ENCODE data around the gene P4HTM.
A peak's percentile ranks its signal among the peaks of the same experiment; 100 is the strongest.

Gene P4HTM, protein sequence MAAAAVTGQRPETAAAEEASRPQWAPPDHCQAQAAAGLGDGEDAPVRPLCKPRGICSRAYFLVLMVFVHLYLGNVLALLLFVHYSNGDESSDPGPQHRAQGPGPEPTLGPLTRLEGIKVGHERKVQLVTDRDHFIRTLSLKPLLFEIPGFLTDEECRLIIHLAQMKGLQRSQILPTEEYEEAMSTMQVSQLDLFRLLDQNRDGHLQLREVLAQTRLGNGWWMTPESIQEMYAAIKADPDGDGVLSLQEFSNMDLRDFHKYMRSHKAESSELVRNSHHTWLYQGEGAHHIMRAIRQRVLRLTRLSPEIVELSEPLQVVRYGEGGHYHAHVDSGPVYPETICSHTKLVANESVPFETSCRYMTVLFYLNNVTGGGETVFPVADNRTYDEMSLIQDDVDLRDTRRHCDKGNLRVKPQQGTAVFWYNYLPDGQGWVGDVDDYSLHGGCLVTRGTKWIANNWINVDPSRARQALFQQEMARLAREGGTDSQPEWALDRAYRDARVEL

DNA sequence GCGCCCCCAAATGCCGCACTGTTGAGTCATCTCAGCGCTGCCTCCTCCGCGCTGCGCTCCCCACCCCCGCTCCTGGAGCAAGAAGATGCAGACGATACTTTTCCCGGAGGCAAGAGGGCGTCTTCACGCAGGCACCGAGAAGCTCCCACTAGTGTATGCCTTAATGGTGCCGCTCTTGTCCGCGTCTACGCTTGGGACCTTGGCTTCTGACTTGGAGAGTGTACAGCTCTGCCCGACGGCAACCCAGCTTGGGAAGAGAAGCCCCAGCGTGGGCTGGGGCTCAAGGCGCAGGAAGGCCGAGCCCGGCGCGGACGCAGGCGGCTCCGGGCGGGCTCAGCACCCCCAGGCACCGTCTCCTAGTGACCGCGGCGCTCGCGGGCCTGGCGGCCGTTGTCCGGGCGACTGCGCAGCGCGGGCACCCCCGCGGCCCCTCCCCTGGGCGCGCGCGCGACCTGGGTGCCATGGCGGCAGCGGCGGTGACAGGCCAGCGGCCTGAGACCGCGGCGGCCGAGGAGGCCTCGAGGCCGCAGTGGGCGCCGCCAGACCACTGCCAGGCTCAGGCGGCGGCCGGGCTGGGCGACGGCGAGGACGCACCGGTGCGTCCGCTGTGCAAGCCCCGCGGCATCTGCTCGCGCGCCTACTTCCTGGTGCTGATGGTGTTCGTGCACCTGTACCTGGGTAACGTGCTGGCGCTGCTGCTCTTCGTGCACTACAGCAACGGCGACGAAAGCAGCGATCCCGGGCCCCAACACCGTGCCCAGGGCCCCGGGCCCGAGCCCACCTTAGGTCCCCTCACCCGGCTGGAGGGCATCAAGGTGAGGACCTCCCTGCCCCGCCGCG lies at the start of gene P4HTM:
Gene P4HTM (plus strand): TSS at position 446 of the 840 bp plus-strand sequence. CDS start 16 bp downstream, at position 462.
- peak; percentile 94 for DNase-seq

DNA sequence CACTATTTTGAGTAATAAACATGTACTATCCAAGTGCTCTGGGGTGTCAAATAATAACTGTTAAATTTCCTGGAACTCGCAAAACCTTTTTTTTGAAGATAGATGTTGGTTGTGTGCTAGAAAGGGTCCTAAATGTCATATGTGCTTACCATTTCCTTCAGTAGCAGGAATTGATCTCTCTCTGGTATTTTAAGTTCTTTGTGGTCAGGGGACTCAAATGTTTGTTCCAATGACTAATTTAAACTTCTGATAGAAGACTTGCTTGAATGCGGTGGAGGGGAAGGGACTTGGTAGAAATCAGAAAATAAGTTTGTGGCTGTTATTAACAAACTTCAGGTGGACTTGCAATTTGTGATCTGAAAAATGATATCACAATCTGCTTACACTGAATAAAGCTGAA lies 44.6 kb upstream of the P4HTM start:
- DNase-seq: no peak

DNA sequence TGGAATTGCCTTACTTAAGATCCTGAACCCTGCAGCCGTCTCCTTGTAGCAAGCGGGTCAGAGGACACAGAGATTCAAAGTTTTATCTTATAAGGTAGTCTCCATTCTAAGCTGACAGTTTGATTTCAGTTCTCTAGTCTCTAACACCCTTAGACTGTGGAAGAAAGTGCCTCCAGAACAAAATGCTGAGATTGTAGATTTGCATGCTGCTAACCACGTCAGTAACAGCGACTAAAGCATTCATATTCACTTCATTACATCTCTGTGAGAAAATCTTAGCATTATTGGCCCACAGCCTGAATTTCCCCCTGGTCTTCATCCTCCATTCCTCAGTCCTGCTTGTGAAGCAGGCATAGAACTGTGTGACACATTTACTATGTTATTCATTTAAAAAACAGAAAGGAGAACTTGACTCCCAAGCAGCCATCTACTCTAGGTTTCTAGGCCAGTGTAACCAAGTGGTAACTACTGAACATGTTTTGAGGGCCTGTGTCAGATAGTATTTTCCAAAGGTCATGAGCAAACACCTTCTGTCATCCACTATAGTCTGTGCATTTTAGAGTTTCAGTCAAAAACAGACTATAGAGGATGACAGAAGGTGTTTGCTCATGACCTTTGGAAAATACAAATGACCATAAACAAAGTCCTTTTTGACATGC lies 44.0 kb upstream of the P4HTM start:
- no peak for DNase-seq

DNA sequence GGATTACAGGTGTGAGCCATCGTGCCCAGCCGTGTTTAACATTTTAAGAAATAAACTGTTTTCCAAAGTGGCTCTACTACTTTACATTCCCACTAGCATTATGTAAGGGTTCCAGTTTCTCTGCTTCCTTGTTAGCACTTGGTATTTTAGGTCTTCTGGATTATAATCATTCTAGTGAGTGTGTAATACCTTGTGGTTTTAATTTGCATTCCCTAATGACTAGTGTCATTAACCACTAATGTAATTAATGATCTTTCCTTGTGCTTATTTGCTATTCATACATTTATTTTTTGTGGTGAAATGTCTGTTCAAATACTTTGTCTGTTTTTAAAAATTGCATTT lies 40.7 kb upstream of the P4HTM start:
- DNase-seq: no peak

DNA sequence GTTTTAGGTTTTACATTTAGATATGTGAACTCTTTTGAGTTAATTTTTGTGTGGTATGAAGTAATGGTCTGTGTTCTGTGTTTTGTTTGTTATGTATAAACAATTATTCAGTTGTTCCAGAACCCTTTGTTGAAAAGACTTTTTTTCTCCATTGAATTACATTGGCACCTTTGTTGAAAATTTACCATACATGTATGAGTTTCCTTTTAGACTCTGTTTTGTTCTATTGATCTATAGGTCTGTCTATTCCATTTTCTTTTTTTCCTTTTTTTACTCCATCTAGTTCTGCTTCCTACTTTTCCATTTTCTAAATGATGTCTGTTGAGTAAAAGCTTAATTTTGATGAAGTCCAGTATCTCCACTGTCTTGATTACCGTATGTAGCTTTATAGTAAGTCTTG lies 40.0 kb upstream of the P4HTM start:
- DNase-seq: no peak

DNA sequence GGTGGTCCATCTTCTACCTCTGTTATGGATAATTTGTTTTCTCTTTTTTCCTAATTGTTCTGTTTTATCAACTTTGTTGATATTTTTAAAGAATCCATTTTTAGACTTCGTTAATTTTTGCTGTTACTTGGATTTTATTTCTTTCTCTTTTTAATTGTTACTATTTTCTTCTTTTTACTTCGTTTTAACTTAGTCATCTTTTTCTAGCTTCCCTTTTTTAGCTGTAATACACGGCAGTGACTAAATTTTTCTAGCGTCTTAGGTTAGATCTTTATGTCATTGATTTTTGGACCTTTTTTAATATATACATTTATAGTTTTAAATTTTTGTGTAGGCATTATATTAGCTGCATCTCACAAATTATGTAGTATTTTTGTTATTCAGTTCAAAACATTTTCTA lies 38.3 kb upstream of the P4HTM start:
- DNase-seq: no peak

DNA sequence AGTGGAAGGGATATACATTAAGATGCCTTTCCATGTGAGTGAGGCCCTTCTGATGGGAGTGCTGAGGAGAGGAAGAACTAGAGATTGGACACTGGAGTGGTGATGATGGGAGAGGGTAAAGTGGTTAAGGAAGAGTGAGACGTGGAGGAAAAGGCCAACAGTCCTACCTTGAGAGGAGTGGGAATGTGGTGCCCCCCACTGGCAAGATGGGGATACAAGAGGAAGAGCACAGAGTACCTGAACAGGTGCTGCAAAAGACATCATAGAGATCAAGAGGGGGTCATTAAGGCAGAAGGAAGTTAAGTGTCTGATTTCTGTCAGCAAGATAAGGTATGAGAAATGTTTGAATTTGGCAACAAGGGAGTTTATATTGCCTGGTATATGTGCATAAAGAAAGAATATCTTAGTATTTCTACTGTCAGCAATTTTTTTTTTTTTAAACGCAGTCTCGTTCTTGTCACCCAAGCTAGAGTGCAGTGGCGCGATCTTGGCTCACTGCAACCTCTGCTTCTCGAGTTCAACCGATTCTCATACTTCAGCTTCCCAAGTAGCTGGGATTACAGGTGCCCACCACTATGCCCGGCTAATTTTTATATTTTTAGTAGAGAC lies 37.4 kb upstream of the P4HTM start:
- DNase-seq: peak; percentile 19

DNA sequence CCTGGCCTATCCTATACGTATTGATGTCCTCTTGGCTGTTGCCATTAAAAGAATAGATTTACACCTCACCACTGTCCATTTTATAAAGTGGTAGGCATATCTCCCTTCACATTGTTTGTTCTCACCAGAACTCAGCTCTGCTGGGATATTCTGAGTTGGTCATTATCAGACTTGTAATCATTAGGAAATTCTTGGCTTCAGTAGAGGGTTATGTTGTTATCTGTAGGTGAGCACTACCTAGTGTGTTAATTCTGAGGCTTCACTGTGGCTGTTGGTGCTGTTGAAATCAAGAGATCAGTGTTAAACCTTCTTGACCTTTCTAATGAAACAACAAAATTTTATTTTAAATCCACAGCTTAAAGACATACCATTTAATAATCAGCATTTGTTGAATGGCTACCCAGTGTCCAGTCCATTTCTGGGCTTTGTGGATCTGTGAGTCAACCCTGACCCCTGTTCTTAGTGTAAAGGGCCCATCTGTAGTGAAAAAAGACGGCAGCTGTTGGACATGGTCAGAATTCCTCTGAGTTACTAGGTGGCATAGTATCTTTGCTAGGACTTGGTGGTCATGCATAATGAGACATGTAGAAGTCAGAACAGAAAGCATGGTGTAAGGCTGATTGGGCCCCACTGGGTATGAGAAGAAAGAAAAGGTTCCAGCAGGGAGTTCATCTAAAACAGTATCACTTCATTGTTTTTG lies 32.9 kb upstream of the P4HTM start:
- no peak for DNase-seq

DNA sequence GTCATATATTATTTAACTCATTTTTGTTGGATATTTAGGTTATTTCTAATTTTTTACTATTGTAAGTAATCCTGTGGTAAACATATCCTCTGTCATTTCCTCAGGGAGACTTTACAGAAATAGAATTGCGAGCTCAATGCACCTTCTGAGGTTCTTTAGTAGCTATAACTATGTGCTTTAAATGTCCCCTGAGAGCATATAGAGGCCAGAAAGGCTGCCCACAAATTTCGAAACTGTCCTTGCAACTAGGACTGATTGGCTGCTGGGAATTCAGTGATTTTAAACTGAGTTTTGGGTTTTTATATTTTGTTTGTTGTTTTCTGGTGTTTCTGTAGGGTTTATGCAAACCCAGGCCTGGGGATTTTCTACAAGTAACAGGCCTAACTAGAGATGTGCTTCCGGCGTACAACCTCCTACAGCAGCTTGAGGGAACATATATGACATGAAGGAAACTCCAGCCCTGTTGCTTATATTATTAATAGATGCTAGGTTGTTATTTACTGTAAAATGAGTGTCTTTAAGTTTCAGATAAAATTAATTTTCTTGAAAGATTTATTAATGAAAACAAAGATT lies 29.1 kb upstream of the P4HTM start:
- no peak for DNase-seq

DNA sequence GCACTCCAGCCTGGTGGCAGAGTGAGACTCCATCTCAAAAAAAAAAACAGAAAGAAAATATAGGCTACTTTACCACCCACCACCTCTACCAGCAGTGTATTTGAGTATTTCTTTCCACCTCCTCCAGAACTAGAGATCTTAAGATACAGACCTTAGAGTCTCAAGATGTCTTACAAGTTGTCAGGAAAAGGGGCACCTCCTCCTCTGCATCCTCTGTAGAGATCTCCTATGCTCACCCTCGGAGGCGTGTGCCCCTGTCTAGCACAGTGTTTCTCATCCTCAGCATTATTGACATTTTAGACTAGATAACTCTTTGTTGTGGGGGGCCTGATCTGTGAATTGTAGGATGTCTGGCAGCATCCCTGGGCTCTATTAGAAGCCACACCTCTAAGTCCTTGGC lies 27.7 kb upstream of the P4HTM start:
- no peak for DNase-seq

DNA sequence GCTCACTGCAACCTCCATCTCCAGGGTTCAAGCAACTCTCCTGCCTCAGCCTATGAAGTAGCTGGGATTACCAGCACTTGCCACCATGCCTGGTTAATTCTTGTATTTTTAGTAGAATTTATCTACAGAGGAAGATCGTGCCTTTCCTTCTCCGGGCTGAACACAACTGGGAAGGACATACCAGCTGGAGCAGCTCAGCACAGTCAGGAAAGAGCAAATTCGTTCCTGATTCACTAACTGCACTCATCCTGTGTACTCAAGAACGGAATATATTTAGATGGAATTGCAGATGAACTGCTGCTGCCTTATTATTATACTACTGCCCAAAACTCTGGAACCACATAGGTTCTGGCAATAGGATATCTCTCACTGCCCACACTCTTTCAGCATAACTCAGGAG lies 27.1 kb upstream of the P4HTM start:
- DNase-seq: no peak

DNA sequence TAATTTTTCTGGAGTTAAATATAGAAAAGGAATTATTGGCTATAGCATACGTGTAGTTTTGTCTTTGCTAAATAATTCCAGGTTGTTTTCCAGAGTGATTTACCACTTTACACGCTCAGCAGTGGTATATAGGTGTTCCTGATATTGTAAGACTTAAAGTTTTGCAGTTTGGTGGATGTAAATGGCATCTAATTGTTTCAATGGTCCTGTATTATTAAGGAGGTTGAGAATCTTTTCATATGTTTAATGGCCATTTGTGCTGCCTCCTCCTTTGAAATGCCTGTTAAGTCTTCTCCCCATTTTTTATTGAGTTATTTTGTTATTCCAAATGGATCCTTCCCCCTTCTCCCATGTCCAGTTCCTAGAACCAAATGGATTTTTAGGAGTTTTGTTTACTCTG lies 26.4 kb upstream of the P4HTM start:
- no peak for DNase-seq

DNA sequence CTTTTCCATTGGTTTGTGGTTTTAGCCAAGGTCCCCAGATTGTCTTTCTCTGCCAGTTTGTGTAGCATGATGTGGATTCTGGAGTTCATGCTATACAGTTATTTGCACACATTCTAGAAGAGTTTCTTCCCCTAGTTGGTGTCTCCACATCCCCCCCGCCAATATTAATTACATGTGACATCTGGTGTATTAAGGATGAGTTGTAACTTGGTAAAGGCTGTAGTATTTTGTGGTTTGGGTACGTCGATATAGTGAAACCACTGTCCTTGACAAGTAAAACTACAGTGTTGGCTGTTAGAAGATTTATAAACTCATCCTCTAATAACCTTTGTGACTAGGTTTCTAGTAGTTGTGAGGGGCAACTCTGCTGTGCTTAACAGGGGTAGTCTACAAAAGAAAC lies 23.7 kb upstream of the P4HTM start:
- DNase-seq: no peak

DNA sequence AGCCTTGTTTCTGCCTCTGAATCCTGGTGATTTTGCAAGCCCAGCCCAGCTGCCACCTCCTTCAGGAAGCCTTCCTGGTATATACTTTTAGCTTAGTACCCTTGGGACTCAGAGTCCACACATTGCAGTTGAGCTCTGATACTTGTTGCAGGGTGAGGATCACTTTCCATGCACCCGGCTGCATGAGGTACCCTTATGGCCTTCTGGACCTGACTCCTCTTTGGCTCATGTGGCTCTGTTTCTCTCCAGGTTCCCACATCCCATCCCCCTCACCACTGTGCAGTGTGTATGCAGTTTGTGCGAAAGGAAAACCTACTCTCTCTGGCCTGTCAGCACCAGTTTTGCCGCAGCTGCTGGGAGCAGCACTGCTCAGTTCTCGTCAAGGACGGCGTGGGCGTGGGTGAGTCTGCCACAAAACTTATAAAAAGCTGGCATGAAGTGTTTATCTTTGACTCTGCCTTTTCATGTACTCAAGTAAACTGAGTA lies 23.1 kb upstream of the P4HTM start:
- no peak for DNase-seq

DNA sequence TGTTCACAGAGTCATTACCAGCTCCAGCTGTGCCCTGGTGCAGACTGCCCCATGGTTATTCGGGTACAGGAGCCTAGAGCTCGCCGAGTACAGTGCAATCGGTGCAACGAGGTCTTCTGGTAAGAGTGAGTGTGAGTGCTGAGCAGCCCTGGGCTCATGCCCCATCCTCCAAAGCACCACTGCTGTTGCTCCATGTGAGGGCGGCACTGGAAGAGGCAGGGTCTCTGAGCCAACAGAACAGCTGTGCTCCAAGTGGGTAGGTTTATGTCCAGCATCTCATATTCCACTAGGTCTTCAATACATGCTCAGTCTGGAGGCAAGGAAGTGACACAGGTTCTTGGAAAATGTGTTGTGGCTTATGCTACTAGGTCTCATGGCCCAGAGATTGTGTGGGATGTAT lies 19.5 kb upstream of the P4HTM start:
- no peak for DNase-seq

DNA sequence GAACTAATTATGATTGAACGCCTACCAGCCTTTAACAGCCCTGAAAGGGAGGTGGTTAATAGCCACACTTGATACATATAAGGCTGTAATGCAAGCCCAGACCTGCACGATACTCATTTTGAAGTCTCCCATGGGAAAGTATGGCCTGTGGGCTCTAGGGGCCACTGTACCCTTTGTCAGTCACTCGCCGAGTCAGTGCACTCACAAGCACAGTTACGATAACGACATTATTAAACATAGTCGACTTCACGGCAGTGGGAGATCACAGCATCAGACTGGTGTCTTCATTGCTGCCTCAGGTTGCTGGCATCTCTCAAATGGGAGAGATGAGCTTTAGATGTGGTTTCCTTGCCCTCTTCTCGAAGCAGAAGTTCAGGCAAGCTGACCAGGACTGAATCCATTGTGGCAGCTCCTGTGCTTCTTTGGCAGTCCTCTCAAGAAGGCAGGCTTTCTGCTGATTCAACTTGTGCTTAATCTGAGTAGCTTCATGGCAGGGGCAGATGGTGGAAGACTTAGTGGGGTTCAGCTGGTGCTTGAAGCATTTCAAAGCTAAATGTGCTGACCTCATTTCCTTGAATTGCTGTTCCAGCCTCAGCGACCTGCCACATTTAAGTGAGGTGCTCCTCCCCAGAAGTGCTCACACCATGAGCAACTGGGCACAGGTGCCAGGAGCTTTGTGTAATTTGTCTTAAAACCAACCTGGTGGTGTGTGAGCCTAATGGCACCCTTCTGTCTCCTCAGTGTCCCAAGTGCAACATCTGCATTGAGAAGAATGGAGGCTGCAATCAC lies 15.8 kb upstream of the P4HTM start:
- DNase-seq: no peak

DNA sequence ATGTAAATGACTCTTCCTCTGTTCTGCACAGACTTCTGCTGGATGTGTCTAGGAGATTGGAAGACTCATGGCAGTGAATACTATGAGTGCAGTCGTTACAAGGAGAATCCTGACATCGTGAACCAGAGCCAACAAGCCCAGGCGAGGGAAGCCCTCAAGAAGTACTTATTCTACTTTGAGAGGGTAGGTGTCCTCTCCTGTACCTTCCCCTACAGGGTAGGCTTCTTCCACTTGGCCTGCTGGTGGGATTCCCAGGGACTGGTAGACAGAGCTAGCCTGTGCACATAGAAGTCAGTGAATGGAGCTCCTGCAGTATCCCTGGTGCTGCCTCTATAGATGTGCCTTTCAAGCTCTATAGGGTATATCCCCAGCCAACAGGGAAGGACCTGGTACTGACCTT lies 10.6 kb upstream of the P4HTM start:
- DNase-seq: no peak

DNA sequence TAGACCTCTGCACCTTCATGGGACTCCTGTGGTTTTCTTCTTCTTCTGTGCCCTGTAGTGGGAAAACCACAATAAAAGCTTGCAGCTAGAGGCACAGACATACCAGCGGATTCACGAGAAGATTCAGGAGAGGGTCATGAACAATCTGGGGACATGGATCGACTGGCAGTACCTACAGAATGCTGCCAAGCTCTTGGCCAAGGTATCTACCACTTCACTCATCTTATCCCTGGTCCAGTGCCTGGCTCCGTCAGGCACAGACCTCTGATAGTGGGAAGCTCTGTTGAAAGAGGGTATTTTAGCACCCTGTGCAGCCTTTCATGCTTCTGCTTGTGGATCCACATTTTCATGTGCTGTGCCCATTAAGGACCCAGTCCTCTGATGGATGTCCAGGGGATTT lies 9.7 kb upstream of the P4HTM start:
- DNase-seq: no peak

DNA sequence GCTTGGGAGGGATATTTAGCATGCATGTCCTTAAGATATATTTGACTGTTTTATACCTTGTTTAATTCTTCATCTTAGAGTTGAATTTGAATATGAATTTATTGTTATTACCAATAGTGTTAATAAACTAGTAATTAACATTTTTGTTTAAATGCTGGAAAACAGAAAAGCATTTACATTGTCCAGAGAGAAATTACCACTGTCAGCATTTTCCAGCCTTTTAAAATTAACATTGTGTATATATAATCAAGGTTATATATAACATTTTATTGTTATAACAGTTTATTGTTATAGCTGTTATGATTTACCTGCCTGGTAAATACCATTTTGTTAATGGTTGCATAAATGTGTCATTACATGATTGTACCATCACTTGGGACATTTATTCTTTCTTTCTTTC lies 8.0 kb upstream of the P4HTM start:
- DNase-seq: no peak

DNA sequence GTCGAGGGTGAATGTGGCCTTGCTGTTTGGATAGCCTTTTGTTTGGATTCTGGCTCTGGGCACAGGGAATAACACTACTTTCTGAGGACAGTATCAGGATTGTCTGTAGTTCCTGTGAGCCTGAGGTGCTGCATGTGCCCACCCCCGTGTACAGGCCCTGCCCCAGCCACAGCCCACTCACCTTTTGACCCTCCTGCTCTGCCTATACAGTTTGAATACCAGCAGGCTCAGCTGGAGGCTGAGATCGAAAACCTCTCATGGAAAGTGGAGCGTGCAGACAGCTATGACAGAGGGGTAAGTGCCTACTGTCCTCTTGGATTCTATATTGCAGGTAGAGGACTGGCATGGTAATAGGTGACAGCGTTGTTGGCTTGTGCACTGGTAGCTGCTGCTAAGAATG lies 7.4 kb upstream of the P4HTM start:
- no peak for DNase-seq

DNA sequence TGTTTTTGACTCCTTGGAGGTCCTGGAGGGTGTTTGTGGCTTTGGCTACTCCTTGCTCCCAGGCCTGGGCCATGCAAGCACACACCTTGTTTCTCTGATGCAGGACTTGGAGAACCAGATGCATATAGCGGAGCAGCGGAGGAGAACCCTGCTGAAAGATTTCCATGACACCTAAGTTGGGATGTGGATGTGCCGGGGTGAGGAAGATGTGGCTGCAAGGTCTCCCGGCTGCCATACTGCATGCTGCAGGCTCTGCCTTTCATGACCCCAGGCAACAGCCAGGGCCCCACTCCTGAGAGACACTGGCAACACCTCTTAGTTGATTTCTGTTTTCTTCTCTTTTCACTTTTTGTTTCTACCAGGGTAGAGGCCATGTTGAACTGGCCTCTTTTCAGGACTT lies 6.9 kb upstream of the P4HTM start:
- no peak for DNase-seq
